HG03571 (cell line): ENCODE results near the gene ITIH3.

Experiments used
- ATAC-seq: cut with Tn5 transposase; IDR thresholded peaks from one replicate; pipeline ENCODE4 v1.9.1; 2021; ENCODE audit not compliant: unreplicated experiment

The ITIH3 gene

GRCh38 chr3:52793702-52794611, 639 bp upstream of the ITIH3 start:
- ATAC-seq, result no peak

- no peak for ATAC-seq
Observed at GRCh38 chr3:52795298-52795900, 803 bp downstream of the ITIH3 start.

- ATAC-seq, result no peak
Observed at GRCh38 chr3:52796411-52796810, 1.8 kb downstream of the ITIH3 start.

GRCh38 chr3:52798376-52798977, 3.9 kb downstream of the ITIH3 start:
- ATAC-seq, result no peak

GRCh38 chr3:52798978-52799476, 4.4 kb downstream of the ITIH3 start:
- no peak for ATAC-seq

GRCh38 chr3:52800079-52800478, 5.5 kb downstream of the ITIH3 start:
- no peak for ATAC-seq

GRCh38 chr3:52801839-52802238, 7.2 kb downstream of the ITIH3 start:
- no peak for ATAC-seq

GRCh38 chr3:52805270-52806039, 10.9 kb downstream of the ITIH3 start:
- no peak for ATAC-seq

GRCh38 chr3:52809149-52809548, 14.6 kb downstream of the ITIH3 start:
- no peak for ATAC-seq

- ATAC-seq, result no peak
Observed at GRCh38 chr3:52809662-52810377, 15.2 kb downstream of the ITIH3 start.

GRCh38 chr3:52810923-52811322, 16.3 kb downstream of the ITIH3 start:
- no peak for ATAC-seq

- no peak for ATAC-seq
Observed at GRCh38 chr3:52811452-52812011, 16.9 kb downstream of the ITIH3 start.

- ATAC-seq, result no peak
Observed at GRCh38 chr3:52813810-52814209, 19.2 kb downstream of the ITIH3 start.

- no peak for ATAC-seq
Observed at GRCh38 chr3:52816199-52816598, 21.6 kb downstream of the ITIH3 start.

- no peak for ATAC-seq
Observed at GRCh38 chr3:52816654-52817053, 22.1 kb downstream of the ITIH3 start.

- ATAC-seq, result no peak
Observed at GRCh38 chr3:52817221-52817620, 22.6 kb downstream of the ITIH3 start.

- ATAC-seq, result no peak
Observed at GRCh38 chr3:52817860-52818259, 23.3 kb downstream of the ITIH3 start.

GRCh38 chr3:52819936-52820335, 25.3 kb downstream of the ITIH3 start:
- ATAC-seq, result no peak

- ATAC-seq, result no peak
Observed at GRCh38 chr3:52820736-52821135, 26.1 kb downstream of the ITIH3 start.

GRCh38 chr3:52822363-52822762, 27.8 kb downstream of the ITIH3 start:
- no peak for ATAC-seq
